AG04449 (cell line): ENCODE measurements around the gene KITLG.

Experiments
- CTCF ChIA-PET: fragments of 350-600 bp; formaldehyde crosslinking; extraction: SDS; loops from one replicate; lab custom pipeline; 2021; ENCODE audit warnings: antibody characterized with exemption; lab: Yijun Ruan, JAX
- POLR2A ChIA-PET: fragments of 400-600, 350-600 bp; formaldehyde crosslinking; extraction: SDS; loops from one replicate; lab custom pipeline; 2020; ENCODE audit warnings: antibody characterized with exemption, inconsistent platforms; lab: Yijun Ruan, JAX
- DNase-seq: peaks from one replicate; pipeline ENCODE4 v3.0.0-alpha.2; 2010; ENCODE audit warnings: low read depth, low spot score
- H3K4me3 ChIP-seq: 2 replicates; pipeline ENCODE4 v1.5.1; 2011; ENCODE audit warnings: low read depth, mild to moderate bottlenecking, control low read depth, low read length
- TF ChIP-seq, protein P1 (sequence below): IDR thresholded peaks from one replicate; pipeline ENCODE4 v1.5.1; 2011; ENCODE audit warnings: mild to moderate bottlenecking, moderate library complexity, low read length, control low read depth, inconsistent platforms; ENCODE audit not compliant: insufficient read depth; ENCODE audit errors: missing control alignments

The KITLG gene

DNA sequence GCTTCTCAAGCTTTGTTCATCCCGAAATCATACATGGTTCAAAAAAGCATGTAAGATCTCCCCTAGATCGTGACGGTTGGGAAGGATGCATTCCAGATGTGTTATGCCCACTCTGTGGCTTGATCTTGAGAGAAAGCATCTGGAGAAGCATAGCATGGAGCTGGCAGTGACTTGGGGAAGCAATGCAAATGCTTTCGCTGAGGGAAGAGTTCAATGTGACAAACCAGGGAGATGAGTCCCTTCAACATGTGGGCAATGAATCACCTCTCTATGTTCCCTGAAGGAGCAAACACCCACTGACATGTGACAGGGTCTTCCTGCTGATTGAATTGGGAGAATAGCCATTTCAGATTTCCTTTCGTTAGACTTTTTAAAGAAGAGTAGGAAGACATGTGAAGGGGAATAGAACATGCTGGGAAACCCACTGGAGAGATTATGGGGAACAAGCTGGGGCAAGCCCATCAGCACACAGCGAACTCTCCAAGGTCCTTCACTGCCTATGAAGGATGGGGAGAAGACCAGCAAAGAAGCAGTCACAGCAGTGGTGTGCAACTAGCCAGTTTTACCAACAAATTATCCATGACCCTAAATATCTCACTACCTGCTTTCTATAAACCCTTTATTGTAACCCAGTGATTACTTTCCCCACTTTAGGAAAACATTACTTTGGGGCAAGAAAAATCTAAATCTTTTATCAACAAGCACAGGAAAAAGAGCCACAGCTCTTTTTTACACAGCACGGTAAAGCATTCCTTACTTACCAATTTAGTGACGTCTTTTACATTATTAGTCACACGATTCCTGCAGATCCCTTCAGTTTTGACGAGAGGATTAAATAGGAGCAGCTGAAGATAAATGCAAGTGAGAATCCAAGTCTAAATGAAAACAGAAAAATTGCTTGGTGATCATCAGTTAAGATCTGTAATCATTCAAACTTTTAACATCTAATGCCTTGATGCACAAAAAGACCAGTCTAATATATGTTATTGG is 35.0 kb downstream of the KITLG start:
- ChIA-PET POLR2A (interaction anchor here (1.1 to 1.3 kb wide), 2 partner anchors 35 to 220 kb away, joined by 3 read pairs; partner anchors contain the start of gene KITLG), CTCF (no interaction called here)
- TF ChIP-seq, protein P1, sequence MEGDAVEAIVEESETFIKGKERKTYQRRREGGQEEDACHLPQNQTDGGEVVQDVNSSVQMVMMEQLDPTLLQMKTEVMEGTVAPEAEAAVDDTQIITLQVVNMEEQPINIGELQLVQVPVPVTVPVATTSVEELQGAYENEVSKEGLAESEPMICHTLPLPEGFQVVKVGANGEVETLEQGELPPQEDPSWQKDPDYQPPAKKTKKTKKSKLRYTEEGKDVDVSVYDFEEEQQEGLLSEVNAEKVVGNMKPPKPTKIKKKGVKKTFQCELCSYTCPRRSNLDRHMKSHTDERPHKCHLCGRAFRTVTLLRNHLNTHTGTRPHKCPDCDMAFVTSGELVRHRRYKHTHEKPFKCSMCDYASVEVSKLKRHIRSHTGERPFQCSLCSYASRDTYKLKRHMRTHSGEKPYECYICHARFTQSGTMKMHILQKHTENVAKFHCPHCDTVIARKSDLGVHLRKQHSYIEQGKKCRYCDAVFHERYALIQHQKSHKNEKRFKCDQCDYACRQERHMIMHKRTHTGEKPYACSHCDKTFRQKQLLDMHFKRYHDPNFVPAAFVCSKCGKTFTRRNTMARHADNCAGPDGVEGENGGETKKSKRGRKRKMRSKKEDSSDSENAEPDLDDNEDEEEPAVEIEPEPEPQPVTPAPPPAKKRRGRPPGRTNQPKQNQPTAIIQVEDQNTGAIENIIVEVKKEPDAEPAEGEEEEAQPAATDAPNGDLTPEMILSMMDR: no peak
- no peak overlapping the region for H3K4me3 ChIP-seq
- DNase-seq: no peak

DNA sequence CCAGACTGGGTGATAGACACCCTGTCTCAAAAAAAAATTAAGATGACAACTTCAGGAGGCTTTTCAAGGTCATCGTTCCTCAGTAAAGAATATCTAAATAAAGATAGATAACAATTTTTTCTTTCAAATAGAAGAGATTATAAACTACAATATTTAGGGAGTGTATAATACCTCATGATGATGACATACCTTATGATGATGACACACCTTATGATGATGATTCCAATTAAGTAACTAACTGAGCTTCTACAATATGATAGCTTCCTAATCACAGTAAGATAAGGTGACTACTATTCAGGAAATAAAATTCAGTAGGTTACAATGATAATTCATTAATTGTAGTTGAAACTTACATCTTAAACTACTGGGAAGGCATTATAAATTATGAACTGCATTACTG is 40.4 kb downstream of the KITLG start:
- CTCF ChIA-PET: no interaction called here
- H3K4me3 ChIP-seq: no peak overlapping the region
- TF ChIP-seq, protein P1: no peak
- POLR2A ChIA-PET: no interaction called here
- DNase-seq: no peak

DNA sequence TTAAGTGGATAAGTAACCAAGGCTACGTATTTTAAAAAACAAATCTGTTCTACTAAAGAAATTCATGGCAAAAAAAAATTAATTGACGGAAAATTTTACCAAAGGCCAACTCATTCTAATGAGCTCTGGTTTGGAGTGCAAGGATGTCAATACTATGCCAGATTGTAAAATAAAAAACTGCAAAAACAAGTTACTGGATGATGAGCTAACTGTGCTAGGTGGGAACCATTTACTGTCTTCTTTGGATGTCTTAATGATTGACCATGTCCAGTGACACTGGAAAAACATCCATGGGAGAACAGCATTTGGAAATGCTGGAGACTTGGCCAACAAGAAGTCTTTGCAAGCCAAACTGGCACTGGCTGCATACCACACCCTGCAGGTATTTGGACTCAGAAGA is 41.6 kb downstream of the KITLG start:
- TF ChIP-seq, protein P1: no peak
- H3K4me3 ChIP-seq: no peak overlapping the region
- POLR2A ChIA-PET: no interaction called here

DNA sequence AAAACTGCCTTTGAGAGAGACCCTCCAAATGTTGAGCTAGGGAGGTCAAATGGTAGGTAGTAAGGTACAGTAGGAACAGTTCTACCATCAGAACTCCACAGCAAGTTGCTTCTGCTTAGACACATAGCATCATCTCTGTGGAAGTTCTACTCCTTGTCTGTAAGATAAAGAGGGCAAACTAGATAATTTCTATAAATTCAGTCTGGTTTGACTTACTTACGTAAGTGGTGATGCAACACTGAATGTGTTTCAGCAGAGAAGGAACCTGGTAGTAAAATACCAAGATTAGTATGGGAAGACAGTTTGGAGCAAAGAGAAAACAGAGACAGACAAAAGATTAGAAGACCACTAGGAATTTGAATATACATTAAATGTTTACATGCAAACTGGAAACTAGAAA is 42.0 kb downstream of the KITLG start:
- CTCF ChIA-PET: interaction anchor here (0.7 kb wide), 1 partner anchor 38 kb away, joined by 3 read pairs; no protein-coding TSS in a partner anchor
- no peak overlapping the region for H3K4me3 ChIP-seq

More for the DNA sequence above, 41.6 kb downstream of the KITLG start:
- CTCF ChIA-PET: interaction anchor here (0.7 kb wide), 1 partner anchor 38 kb away, joined by 3 read pairs; no protein-coding TSS in a partner anchor
- no peak for DNase-seq

DNA sequence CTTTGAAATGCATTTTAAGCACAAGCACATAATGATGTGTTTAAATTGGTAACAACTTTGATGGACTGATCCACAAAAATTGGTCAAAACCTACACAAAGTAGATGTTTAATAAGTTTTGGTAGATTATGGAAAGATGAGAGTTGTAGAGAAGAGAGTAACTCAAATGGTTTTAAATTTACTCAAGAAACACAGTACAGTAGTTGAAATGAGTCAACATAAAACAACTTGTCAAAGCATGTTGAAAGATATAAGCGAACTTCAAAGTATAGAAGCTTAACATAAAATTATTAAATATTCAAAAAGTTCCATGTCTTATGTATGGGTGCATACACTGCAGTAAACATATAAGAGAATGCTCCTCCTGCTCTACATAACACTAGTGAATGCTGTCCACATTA is 49.4 kb downstream of the KITLG start:
- TF ChIP-seq, protein P1: no peak
- H3K4me3 ChIP-seq: no peak overlapping the region
- no peak for DNase-seq
- ChIA-PET CTCF (no interaction called here), POLR2A (interaction anchor here (0.6 kb wide), 1 partner anchor 159 kb away, joined by 3 read pairs; no protein-coding TSS in a partner anchor)

More for the DNA sequence above, 42.0 kb downstream of the KITLG start:
- no peak for DNase-seq
- POLR2A ChIA-PET: no interaction called here
- TF ChIP-seq, protein P1: no peak
